OCI-LY3 (cell line): ENCODE data around the gene TDRD1.

Experiments
- EZH2phosphoT487 ChIP-seq: fragments of 200-600 bp; shearing (Covaris generic); IDR thresholded peaks from 2 replicates; pipeline ENCODE4 v1.6.1; 2018; ENCODE audit warnings: antibody characterized with exemption, mixed run types, low read depth
- TF ChIP-seq, protein P1 (sequence below): fragments of 200-600, 300-600 bp; sonication (generic); IDR thresholded peaks from 2 replicates; pipeline ENCODE4 v1.5.1; 2014; ENCODE audit warnings: antibody characterized with exemption, low read length, low read depth

- TF ChIP-seq, protein P1, sequence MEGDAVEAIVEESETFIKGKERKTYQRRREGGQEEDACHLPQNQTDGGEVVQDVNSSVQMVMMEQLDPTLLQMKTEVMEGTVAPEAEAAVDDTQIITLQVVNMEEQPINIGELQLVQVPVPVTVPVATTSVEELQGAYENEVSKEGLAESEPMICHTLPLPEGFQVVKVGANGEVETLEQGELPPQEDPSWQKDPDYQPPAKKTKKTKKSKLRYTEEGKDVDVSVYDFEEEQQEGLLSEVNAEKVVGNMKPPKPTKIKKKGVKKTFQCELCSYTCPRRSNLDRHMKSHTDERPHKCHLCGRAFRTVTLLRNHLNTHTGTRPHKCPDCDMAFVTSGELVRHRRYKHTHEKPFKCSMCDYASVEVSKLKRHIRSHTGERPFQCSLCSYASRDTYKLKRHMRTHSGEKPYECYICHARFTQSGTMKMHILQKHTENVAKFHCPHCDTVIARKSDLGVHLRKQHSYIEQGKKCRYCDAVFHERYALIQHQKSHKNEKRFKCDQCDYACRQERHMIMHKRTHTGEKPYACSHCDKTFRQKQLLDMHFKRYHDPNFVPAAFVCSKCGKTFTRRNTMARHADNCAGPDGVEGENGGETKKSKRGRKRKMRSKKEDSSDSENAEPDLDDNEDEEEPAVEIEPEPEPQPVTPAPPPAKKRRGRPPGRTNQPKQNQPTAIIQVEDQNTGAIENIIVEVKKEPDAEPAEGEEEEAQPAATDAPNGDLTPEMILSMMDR, result no peak
- TF ChIP-seq EZH2phosphoT487, result no peak
These were observed 6.2 kb upstream of the TDRD1 start for GRCh38 chr10:114172776-114173602.
